ENCODE results near the gene HNRNPL. TPM values are rescaled to one million over a fixed set of nuclear protein-coding genes. Genes with fewer than 3 reads are reported as not detected.
"Not testable (repeated sequence)": the region's sequence is repeated elsewhere in the genome, so short reads cannot be mapped to it uniquely, and the experiment has no call there.

The HNRNPL gene
- total RNA-seq, 2 experiments from 2014 or later = 457 to 464 TPM

GRCh38 chr19:38867171-38867780 lies 17.5 kb upstream of the HNRNPL start:
- Mint-ChIP-seq H3K27me3 (no peaks in the 10 kb centered on the region), H3K4me3 (no peak overlapping the region), H3K27ac (no peak overlapping the region), H3K36me3 (ENCODE audit: low read depth) (peaks cover 44% of the 10 kb centered on the region), H3K4me1 (peaks cover 67% of the 10 kb centered on the region), H3K9me3 (no peaks in the 10 kb centered on the region)
- ChIA-PET CTCF (interaction anchor here (0.9 to 2.4 kb wide), 7 partner anchors 9 to 465 kb away, joined by 3 to 12 read pairs (median 3); partner anchors contain the start of genes FAM98C and RINL), POLR2A (interaction anchor here (1.1 to 9.0 kb wide), 5 partner anchors 10 to 28 kb away, joined by 3 to 146 read pairs (median 8); partner anchors contain the start of genes HNRNPL and RINL)
- no peak for DNase-seq

- Mint-ChIP-seq H3K4me3 (no peak overlapping the region), H3K36me3 (ENCODE audit: low read depth) (peaks cover 18% of the 10 kb centered on the region), H3K27me3 (no peaks in the 10 kb centered on the region), H3K27ac (no peak overlapping the region), H3K4me1 (peaks cover 52% of the 10 kb centered on the region), H3K9me3 (no peaks in the 10 kb centered on the region)
- no peak for DNase-seq
- ChIA-PET POLR2A (interaction anchor here (1.0 to 9.0 kb wide), 5 partner anchors 12 to 128 kb away, joined by 4 to 146 read pairs (median 6); partner anchors contain the start of genes HNRNPL and RINL), CTCF (interaction anchor here (0.8 to 2.6 kb wide), 6 partner anchors 10 to 68 kb away, joined by 3 to 16 read pairs (median 6); partner anchors contain the start of genes MRPS12 and SARS2)
These were observed 12.7 kb upstream of the HNRNPL start for GRCh38 chr19:38862321-38863059.

- CTCF ChIA-PET = interaction anchor here (1.3 to 1.9 kb wide), 2 partner anchors 8 to 458 kb away, joined by 3 to 10 read pairs; partner anchors contain the start of gene FAM98C
- H3K4me3 Mint-ChIP-seq = no peak overlapping the region
- no peak for DNase-seq
- no peaks in the 10 kb centered on the region for H3K9me3 Mint-ChIP-seq
- no peaks in the 10 kb centered on the region for H3K27me3 Mint-ChIP-seq
- POLR2A ChIA-PET = interaction anchor here (0.9 to 9.0 kb wide), 2 partner anchors 10 to 29 kb away, joined by 3 to 146 read pairs; partner anchors contain the start of gene HNRNPL
- H3K36me3 Mint-ChIP-seq (ENCODE audit: low read depth) = peaks cover 16% of the 10 kb centered on the region
- no peak overlapping the region for H3K27ac Mint-ChIP-seq
- peaks cover 56% of the 10 kb centered on the region for H3K4me1 Mint-ChIP-seq
These were observed 11.6 kb upstream of the HNRNPL start for GRCh38 chr19:38861368-38861767.

GRCh38 chr19:38859631-38860204 lies 9.9 kb upstream of the HNRNPL start:
- not testable (repeated sequence) for H3K36me3 Mint-ChIP-seq (ENCODE audit: low read depth); DNase-seq; H3K4me3 Mint-ChIP-seq; H3K27me3 Mint-ChIP-seq; H3K9me3 Mint-ChIP-seq; H3K27ac Mint-ChIP-seq
- ChIA-PET CTCF (interaction anchor here (1.9 kb wide), 1 partner anchor 9 kb away, joined by 10 read pairs; no protein-coding TSS in a partner anchor), POLR2A (interaction anchor here (9.0 kb wide), 1 partner anchor 9 kb away, joined by 146 read pairs; the partner anchor contains the start of gene HNRNPL)
- H3K4me1 Mint-ChIP-seq = peaks cover 46% of the 10 kb centered on the region

- Mint-ChIP-seq H3K4me1 (peaks cover 42% of the 10 kb centered on the region), H3K9me3 (no peaks in the 10 kb centered on the region), H3K4me3 (no peak overlapping the region), H3K27me3 (no peaks in the 10 kb centered on the region), H3K27ac (peak overlapping the region; percentile 83), H3K36me3 (ENCODE audit: low read depth) (no peaks in the 10 kb centered on the region)
- no peak for DNase-seq
- CTCF ChIA-PET = interaction anchor here (1.0 to 2.7 kb wide), 4 partner anchors 8 to 31 kb away, joined by 5 to 9 read pairs (median 6); no protein-coding TSS in a partner anchor
- POLR2A ChIA-PET = interaction anchor here (1.3 to 2.3 kb wide), 4 partner anchors 8 to 21 kb away, joined by 5 to 12 read pairs (median 8); partner anchors contain the start of gene RINL
These were observed 7.0 kb upstream of the HNRNPL start for GRCh38 chr19:38856813-38857212.

GRCh38 chr19:38855751-38856150 lies 6.0 kb upstream of the HNRNPL start:
- H3K27ac Mint-ChIP-seq; CTCF ChIA-PET; DNase-seq; H3K36me3 Mint-ChIP-seq (ENCODE audit: low read depth); H3K27me3 Mint-ChIP-seq; H3K9me3 Mint-ChIP-seq; POLR2A ChIA-PET; H3K4me3 Mint-ChIP-seq: not testable (repeated sequence)
- H3K4me1 Mint-ChIP-seq = peaks cover 47% of the 10 kb centered on the region

- H3K36me3 Mint-ChIP-seq (ENCODE audit: low read depth); CTCF ChIA-PET; H3K4me3 Mint-ChIP-seq; H3K9me3 Mint-ChIP-seq; DNase-seq; H3K27ac Mint-ChIP-seq; H3K27me3 Mint-ChIP-seq: not testable (repeated sequence)
- peaks cover 46% of the 10 kb centered on the region for H3K4me1 Mint-ChIP-seq
- POLR2A ChIA-PET = interaction anchor here (1.0 to 7.9 kb wide), 2 partner anchors 9 to 14 kb away, joined by 3 to 146 read pairs; no protein-coding TSS in a partner anchor
These were observed 5.2 kb upstream of the HNRNPL start for GRCh38 chr19:38854961-38855360.

GRCh38 chr19:38853214-38853613 lies 3.4 kb upstream of the HNRNPL start:
- Mint-ChIP-seq H3K27me3 (no peaks in the 10 kb centered on the region), H3K9me3 (no peaks in the 10 kb centered on the region), H3K27ac (peak overlapping the region; percentile 93), H3K36me3 (ENCODE audit: low read depth) (peaks cover 13% of the 10 kb centered on the region), H3K4me3 (peak overlapping the region; percentile 87), H3K4me1 (peaks cover 52% of the 10 kb centered on the region)
- POLR2A ChIA-PET = interaction anchor here (0.8 to 7.9 kb wide), 9 partner anchors 9 to 119 kb away, joined by 3 to 146 read pairs (median 6); partner anchors contain the start of genes ECH1 and RINL
- CTCF ChIA-PET = interaction anchor here (0.8 to 2.2 kb wide), 10 partner anchors 9 to 84 kb away, joined by 3 to 16 read pairs (median 4); partner anchors contain the start of genes MRPS12 and SARS2
- no peak for DNase-seq

GRCh38 chr19:38852231-38853044 lies 2.7 kb upstream of the HNRNPL start:
- Mint-ChIP-seq H3K4me3 (peak overlapping the region; percentile 87), H3K27me3 (no peaks in the 10 kb centered on the region), H3K4me1 (peaks cover 52% of the 10 kb centered on the region), H3K36me3 (ENCODE audit: low read depth) (peaks cover 20% of the 10 kb centered on the region), H3K9me3 (no peaks in the 10 kb centered on the region), H3K27ac (peak overlapping the region; percentile 93)
- ChIA-PET CTCF (interaction anchor here (0.8 to 2.2 kb wide), 11 partner anchors 8 to 83 kb away, joined by 3 to 16 read pairs (median 5); partner anchors contain the start of genes MRPS12, RINL and SARS2), POLR2A (interaction anchor here (0.8 to 7.9 kb wide), 12 partner anchors 8 to 118 kb away, joined by 3 to 146 read pairs (median 6); partner anchors contain the start of genes ECH1 and RINL)
- peak; percentile 74 for DNase-seq

GRCh38 chr19:38851622-38852230 lies 1.9 kb upstream of the HNRNPL start:
- H3K36me3 Mint-ChIP-seq (ENCODE audit: low read depth) = peaks cover 27% of the 10 kb centered on the region
- no peaks in the 10 kb centered on the region for H3K9me3 Mint-ChIP-seq
- peak; percentile 93 for DNase-seq
- peak overlapping the region; percentile 92 for H3K4me3 Mint-ChIP-seq
- no peaks in the 10 kb centered on the region for H3K27me3 Mint-ChIP-seq
- peaks cover 52% of the 10 kb centered on the region for H3K4me1 Mint-ChIP-seq
- peak overlapping the region; percentile 99 for H3K27ac Mint-ChIP-seq
- CTCF ChIA-PET = interaction anchor here (0.6 to 2.2 kb wide), 7 partner anchors 9 to 82 kb away, joined by 3 to 12 read pairs (median 3); partner anchors contain the start of gene RINL
- POLR2A ChIA-PET = interaction anchor here (0.7 to 7.9 kb wide), 12 partner anchors 10 to 158 kb away, joined by 3 to 146 read pairs (median 6); partner anchors contain the start of genes ECH1, MRPS12, RINL and SARS2

- POLR2A ChIA-PET = interaction anchor here (0.7 to 7.9 kb wide), 12 partner anchors 10 to 204 kb away, joined by 3 to 146 read pairs (median 6); partner anchors contain the start of genes ACTN4, MRPS12, RINL and SARS2
- CTCF ChIA-PET = interaction anchor here (0.6 to 2.2 kb wide), 7 partner anchors 9 to 82 kb away, joined by 3 to 12 read pairs (median 3); partner anchors contain the start of genes MRPS12, RINL and SARS2
- H3K27me3 Mint-ChIP-seq = no peaks in the 10 kb centered on the region
- H3K4me3 Mint-ChIP-seq = peak overlapping the region; percentile 92
- H3K9me3 Mint-ChIP-seq = no peaks in the 10 kb centered on the region
- DNase-seq = peak; percentile 41
- peak overlapping the region; percentile 99 for H3K27ac Mint-ChIP-seq
- peaks cover 32% of the 10 kb centered on the region for H3K36me3 Mint-ChIP-seq (ENCODE audit: low read depth)
- peaks cover 50% of the 10 kb centered on the region for H3K4me1 Mint-ChIP-seq
These were observed 1.3 kb upstream of the HNRNPL start for GRCh38 chr19:38850976-38851621.

All from activated CD4-positive, alpha-beta memory T cell treated with anti-CD3 and anti-CD28 coated beads, Interleukin-2, amount 10 ng/mL, durations not matched to agents 7 days and 5 days (primary cell).